ENCODE results near the gene IER2.
"Not testable (repeated sequence)": the region's sequence is repeated elsewhere in the genome, so short reads cannot be mapped to it uniquely, and the experiment has no call there.

IER2 gene

DNA sequence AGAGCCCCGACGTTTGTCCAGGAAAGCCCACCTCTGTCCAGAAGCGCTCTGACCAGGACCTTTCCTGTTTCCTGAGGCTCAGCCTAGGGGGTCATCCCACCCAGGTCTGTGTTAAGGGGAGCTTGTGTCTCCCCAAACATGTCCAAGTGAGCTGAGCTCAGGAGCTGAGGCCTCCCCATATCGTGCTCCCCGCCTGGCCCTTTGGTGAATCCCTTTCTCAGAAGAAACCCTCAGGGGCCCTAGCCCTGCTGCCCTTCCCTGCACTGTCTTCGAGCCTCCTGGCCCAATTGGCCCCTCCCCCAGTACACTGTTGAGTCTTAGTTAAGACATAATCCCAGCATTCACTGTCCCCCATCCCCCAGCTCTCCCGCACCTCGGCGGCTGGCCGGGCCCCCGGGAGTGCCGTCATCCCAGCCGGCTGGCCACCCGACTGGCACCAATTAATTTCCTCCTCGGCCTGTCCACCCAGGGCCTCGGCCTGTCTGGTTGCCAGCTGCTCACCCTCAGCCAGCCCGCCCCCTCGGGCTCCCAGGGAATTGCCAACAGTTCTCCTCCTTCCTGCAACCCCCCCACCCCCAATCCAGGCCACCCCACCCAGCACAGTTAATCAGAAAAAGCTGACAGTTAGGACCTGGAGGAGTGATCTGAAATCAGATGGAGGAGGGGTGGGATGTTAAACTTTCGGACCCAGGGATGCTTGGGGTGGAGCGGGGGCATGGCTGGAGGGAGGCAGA lies 13.6 kb downstream of the IER2 start:
- no peak for DNase-seq (ENCODE audit: low read depth)

DNA sequence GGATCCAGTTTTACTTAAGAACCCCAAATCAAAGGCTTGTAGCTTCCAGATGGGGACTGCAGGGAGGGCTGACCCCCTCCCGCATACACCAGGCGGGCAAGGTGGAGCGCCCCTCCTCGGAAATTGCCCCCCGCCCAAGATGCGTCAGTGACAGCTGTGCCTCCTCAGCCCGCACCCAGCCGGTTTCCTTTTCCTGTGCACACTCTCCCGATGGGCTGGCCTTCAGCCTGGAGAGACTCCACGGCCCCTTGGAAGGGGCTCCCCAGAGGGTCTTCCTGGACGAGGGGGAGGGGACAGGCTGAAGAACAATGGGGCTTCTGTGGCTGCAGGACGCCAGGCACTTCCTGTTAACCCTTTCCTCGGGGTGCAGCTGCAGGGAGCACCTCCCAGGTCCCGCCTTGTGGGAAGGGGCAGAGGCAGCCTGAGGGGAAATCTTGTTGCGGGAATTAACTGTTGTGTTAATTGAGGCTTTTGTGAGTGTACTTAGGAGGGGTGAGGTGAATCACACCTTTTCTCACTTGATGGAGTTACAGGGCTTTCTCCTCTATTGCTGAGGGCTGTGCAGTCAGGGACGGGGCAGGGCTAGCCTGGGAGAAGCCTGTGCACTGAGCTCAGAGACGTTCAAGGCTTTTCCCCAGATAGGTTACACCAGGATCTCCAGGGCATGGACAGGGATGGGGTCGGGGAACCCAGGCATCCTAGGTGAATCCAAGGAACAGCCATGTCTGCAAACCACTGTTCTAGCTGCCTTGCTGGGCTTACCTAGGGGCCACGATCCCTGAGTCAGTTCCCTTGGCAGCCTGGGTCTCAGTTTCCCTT lies 14.3 kb downstream of the IER2 start:
- no peak for DNase-seq (ENCODE audit: low read depth)

DNA sequence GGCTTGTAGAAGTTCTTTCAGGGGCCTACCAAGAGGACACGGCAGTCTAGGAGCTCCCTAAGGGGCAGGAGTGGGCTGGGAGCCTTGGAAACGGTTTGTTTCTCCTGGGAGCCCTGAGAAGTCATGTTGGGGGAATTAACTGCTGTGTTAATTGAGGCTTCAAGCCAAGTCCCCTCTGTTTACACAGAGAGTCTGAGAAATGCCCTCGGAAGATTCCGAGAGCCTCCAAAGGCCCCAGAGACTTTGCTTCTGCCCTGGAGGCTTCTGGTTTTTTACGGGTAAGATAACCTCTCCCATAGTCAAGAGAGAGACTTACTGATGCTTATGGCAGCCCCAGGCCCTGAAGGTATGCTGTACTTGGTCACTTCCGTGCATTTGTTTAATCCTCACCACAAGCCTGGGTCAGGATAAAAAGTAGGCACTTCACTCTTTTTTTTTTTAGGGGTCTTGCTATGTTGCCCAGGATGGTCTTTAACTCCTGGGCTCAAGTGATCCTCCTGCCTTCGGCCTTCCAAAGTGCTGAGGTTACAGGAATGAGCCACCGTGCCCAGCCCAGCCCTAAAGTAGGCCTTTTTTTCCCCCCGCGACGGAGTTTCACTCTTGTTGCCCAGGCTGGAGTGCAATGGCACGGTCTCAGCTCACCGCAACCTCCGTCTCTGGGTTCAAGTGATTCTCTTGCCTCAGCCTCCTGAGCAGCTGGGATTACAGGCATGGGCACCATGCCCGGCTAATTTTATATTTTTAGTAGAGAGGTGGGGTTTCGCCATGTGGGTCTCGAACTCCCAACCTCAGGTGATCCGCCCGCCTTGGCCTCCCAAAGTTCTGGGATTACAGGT lies 15.2 kb downstream of the IER2 start:
- no peak for DNase-seq (ENCODE audit: low read depth)

DNA sequence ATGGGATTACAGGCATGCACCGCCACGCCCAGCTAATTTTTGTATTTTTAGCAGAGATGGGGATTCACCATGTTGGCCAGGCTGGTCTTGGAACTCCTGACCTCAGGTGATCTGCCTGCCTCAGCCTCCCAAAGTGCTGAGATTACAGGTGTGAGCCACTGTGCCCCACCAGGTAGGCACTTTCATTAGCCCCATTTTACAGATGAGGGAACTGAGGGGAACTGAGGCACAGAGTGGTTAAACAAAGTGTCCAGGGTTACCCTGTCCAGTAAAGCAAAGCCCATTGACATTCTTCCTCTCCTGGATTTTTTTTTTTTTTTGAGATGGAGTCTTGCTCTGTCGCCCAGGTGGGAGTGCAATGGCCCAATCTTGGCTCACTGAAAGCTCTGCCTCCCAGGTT lies 15.9 kb downstream of the IER2 start:
- DNase-seq (ENCODE audit: low read depth) = not testable (repeated sequence)

DNA sequence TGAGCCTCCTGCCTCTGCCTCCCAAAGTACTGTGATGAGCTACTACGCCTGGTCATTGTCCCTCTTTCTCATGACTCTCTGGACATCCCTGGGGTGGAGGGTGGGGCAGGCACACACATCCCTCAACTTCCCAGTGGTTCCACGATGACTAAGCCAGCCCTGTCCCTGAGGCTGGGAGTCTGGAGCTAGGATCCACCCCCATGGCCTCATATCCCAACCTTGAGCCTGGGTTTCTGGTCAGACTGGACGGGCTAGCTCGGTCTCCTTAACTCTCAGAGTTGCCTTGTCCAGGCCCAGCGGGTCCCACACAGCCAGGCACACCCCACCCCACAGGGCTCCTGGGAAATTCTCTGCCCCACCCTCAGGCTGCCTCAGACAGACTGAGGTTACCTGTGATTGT lies 19.6 kb downstream of the IER2 start:
- no peak for DNase-seq (ENCODE audit: low read depth)

DNA sequence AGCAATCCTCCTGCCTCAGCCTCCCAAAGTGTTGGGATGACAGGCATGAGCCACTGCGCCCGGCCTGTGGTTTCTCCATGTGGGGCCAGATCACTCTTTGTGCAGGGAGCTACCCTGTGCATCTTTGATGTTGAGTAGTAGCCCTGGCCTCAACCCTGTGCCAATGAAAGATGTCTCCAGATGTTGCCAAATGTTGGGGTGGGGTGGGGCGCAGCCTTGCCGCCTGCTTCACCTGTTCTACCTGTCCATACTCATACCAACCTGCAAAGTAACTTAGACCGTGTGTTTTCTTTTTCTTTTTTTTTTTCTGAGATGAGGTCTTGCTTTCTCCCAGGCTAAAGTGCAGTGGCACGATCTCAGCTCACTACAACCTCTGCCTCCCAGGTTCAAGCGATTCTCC lies 20.9 kb downstream of the IER2 start:
- DNase-seq (ENCODE audit: low read depth) = no peak

DNA sequence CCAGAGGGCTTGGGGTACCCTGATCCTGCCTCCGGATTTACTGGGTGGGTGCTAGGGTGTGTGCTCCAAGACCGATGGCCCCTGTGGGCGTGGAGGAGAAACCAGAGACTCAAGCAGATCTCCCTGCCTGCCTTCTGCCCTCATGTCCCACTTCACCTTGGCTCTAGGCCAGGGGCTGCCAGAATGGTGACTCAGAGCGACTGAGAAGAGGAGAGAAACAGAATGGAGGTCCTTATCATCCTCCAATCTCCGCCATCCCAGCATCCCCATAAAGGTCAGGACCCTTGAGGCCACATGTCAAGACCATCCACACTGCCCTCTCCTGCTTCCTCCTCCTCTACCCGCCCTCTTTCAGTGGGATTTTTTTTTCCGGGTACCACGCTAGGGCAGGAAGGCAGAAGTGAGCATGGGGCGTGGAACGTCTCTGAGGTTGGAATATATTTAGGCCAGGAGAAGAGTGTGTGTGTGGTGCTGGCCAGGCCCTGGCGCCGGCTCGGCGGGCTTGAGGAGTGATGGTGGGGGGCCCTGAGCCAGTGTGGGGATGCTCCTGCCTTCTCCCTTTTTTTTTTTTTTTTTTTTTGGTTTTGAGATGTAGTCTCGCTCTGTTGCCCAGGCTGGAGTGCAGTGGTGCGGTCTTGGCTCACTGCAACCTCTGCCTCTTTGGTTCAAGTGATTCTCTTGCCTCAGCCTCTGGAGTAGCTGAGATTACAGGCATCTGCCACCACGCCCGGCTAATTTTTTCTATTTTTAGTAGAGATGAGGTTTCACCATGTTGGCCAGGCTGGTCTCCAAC lies 22.3 kb downstream of the IER2 start:
- DNase-seq (ENCODE audit: low read depth) = no peak

DNA sequence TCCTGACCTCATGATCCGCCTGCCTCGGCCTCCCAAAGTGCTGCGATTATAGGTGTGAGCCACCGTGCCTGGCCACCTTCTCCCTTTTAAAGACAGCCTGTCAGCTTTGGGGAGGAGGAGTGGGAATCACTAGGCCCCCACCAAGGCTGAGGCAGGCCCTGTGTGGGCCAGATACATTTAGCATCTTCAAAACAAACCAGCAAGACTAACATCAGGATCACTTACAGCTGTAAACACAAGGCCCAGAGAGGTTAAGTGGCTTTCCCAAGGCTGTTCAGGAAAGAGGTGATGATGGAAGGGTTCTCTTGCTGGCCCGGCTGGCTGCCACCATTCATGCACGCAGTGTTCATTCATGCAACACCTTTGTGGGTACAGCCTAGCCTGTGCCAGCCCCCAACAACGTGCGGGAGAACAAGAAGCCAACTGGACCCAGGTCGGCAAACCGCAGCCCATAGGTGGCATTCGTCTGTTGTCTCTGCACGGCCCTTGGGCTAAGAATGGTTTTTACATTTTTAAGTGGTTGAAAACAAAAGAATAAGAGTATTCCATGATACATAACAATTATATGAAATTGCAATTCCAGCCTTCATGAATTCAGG lies 23.0 kb downstream of the IER2 start:
- no peak for DNase-seq (ENCODE audit: low read depth)

DNA sequence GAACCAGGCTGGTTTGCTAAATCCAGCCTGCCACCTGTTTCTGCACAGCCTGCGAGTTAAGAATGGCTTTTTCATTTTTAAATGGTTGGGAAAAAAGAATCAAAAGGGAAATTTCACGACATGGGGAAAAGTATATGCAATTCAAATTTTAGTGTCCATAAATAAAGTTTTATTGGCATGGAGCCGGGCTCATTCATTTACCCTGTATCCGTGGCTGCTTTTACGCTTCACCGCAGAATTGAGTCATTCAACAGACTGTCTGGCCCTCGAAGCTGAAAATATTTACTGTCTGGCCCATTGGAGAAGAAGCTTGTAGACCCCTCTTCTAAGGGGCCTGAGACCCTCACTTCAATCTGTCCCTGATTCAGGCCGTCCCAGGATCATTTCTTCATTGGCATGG lies 26.1 kb downstream of the IER2 start:
- no peak for DNase-seq (ENCODE audit: low read depth)

DNA sequence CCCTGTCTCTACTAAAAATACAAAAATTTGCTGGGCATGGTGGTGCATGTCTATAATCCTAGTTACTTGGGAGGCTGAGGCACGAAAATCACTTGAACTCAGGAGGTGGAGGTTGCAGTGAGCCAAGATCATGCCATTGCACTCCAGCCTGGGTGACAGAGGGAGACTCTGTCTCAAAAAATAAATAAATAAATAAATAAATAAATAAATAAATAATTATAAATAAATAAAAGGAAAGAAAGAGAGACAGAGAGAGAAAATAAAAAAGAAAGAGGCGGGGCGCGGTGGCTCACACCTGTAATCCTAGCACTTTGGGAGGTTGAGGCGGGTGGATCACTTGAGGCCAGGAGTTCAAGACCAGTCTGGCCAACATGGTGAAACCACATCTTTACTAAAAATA lies 27.4 kb downstream of the IER2 start:
- not testable (repeated sequence) for DNase-seq (ENCODE audit: low read depth)

DNA sequence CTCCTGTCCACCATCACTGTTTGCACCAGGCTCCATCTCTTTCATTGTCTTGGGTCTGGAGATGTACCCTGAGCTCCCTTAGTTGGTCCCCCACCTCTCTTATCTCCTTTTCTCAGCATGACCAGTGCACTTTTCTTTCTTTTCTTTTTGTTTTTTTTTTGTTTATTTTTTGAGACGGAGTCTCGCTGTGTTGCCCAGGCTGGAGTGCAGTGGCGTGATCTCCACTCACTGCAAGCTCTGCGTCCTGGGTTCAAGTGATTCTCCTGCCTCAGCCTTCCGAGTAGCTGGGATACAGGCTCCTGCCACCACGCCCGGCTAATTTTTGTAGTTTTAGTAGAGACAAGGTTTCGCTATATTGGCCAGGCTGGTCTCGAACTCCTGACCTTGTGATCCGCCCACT lies 28.1 kb downstream of the IER2 start:
- not testable (repeated sequence) for DNase-seq (ENCODE audit: low read depth)

DNA sequence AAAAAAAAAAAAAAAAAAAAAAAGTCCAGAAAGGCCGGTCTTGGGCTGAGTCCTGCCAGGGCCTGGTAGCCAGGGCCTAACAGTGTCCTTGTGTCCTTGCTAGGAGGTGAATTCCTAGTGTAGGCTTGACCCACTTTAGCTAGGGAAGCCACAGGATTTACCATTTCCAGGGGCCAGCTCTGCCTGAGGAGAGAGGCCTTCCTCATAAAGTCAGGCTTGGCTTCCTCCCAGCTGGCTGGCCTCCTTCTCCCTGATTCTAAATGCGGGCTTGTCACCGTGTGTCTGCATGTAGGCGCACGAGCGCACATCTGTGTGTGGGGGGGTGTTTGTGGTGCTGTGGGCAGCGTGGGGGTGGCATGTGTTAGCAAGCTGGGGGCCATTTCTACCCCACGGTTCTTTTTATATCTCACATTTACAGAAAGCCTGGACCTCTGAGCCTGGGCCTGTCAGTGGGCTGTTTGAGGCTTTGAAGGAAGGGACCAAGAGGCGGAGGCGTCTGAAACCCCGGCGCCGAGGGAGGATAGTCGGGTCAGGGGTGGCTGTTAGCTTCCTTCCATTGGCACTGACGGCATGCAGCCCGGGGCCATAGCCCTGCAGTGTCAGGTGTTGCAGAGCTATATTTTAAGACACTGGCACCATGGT lies 31.7 kb downstream of the IER2 start:
- no peak for DNase-seq (ENCODE audit: low read depth)

DNA sequence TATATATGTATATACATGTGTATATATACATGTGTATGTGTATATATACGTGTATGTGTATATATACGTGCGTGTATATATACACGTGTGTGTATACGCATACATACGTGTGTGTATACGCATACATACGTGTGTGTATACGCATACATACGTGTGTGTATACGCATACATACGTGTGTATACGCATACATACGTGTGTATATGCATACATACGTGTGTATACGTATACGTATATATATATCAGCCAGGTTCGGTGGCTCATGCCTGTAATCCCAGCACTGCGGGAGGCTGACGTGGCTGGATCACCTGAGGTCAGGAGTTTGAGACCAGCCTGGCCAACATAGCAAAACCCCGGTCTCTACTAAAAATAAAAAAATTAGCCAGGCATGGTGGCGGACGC lies 34.7 kb downstream of the IER2 start:
- not testable (repeated sequence) for DNase-seq (ENCODE audit: low read depth)

DNA sequence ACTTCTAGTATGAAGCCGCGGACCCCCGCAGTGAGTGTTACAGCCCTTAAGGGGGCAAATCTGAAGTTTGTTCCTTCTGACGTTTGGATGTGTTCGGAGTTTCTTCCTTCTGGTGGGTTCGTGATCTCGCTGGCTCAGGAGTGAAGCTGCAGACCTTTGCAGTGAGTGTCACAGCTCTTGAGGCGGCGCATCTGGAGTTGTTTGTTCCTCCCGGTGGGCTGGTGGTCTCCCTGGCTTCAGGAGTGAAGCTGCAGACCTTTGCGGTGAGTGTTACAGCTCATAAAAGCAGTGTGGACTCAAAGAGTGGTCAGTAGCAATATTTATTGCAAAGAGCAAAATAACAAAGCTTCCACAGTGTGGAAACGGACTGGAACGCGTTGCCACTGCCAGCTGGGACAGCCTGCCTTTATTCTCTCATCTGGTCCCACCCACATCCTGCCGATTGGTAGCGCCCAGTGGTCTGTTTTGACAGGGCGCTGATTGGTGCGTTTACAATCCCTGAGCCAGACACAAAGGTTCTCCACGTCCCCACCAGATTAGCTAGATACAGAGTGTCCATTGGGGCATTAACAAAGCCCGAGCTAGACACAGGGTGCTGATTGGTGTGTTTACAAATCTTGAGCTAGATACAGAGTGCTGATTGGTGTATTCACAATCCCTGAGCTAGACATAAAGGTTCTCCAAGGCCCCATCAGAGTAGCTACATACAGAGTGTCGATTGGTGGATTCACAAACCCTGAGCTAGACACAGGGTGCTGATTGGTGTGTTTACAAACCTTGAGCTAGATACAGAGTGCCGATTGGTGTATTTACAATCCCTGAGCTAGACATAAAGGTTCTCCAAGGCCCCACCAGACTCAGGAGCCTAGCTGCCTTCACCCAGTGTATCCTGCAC lies 35.8 kb downstream of the IER2 start:
- not testable (repeated sequence) for DNase-seq (ENCODE audit: low read depth)

DNA sequence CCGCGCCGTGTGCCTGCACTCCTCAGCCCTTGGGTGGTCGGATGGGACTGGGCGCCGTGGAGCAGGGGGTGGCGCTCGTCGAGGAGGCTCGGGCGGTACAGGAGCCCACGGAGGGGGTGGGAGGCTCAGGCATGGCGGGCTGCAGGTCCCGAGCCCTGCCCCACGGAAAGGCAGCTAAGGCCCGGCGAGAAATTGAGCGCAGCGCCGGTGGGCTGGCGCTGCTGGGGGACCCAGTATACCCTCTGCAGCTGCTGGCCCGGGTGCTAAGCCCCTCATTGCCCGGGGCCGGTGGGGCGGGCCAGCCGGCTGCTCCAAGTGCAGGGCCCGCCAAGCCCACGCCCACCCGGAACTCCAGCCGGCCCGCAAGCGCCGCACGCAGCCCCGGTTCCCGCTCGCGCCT lies 36.5 kb downstream of the IER2 start:
- not testable (repeated sequence) for DNase-seq (ENCODE audit: low read depth)

DNA sequence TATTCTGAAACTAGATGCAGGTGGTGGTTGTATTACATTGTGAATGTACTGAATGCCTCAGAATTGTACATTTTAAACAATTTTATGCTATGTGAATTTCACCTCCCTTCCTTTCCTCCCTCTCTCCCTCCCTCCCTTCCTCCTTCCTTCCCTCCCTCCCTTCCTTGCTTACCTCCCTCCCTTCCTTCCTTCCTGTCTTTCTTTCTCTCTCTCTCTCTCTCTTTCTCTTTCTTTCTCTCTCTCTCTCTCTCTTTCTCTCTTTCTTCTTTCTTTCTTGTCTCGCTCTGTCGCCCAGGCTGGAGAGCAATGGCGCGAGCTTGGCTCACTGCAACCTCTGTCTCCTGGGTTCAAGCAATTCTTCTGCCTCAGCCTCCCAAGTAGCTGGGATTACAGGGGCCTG lies 37.2 kb downstream of the IER2 start:
- no peak for DNase-seq (ENCODE audit: low read depth)

DNA sequence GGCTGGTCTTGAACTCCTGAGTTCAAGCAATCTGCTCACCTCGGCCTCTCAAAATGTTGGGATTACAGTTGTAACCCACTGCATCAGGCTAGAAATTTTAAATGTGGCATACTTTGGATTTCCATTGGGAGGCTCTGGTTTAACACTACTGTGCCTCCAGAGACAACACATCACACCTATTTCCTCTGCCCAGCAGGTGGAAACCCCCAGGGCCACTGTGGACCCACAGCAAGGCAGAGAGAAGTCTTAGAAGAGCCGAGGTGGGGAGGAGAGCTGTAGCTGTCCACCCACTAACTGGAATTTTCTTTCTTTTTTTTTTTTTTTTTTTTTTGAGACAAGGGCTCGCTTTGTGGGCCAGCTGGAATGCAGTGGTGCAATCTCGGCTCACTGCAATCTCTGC lies 39.4 kb downstream of the IER2 start:
- DNase-seq (ENCODE audit: low read depth) = no peak

DNA sequence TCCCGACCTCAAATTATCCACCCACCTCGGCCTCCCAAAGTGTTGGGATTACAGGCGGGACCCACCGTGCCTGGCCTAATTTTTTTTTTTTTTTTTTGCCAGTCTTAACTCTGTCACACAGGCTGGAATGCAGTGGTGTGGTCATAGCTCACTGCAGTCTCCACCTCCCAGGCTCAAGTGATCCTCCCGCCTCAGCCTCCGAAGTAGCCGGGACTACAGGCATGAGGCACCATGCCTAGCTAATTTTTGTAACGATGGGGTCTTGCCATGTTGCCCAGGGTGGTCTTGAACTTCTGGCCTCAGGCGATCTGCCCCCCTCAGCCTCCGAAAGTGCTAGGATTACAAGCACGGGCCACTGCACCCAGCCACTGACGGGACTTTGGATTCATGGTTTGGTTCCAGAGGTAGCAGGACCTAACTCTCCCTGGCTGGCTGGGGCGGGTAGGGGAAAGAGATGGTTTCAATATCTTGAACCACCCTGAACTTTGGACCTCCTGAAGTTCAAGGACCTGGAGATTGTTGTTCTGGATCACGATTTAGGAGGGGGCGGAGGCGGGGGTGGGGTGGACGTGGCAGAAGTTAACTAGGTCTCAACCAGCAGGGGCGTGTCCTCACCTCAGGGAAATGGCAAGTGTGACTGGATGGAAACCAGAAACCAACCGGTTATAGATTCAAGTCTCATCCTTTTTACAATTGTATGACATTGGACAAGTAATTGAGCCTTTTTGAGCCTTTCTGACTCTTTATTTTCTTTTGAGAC lies 40.8 kb downstream of the IER2 start:
- DNase-seq (ENCODE audit: low read depth) = no peak

DNA sequence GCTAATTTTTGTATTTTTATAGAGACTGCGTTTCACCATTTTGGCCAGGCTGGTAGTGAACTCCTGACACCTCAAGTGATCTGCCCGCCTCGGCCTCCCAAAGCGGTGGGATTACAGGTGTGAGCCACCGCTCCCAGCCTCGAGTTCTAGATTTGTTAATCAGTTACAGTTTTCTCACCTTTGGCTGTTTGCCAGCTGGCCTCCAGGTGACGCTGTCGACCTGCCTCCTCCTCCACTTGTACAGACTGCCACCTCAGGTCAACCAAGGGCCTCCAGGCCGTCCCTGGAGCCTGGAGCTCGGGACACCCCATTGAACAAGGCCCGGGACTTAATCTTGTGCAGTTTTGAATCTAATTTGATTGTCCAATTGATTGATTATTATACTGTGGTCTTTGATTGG lies 45.5 kb downstream of the IER2 start:
- DNase-seq (ENCODE audit: low read depth) = no peak

All from stimulated activated CD8-positive, alpha-beta memory T cell treated with anti-CD3 and anti-CD28 coated beads, Interleukin-15, amount 100 ng/mL, for 24 hours (primary cell).